Stimulated activated CD4-positive, alpha-beta T cell treated with anti-CD3 and anti-CD28 coated beads, Interleukin-4, amount 100 ng/mL, for 48 hours (primary cell): ENCODE results near the gene YPEL5.

Experiments used
- DNase-seq, 2 donors: peaks; one replicate each; pipeline ENCODE4 v3.0.0-alpha.2; 2020; ENCODE audit warnings: low read depth in 2 of 2

The YPEL5 gene

DNA sequence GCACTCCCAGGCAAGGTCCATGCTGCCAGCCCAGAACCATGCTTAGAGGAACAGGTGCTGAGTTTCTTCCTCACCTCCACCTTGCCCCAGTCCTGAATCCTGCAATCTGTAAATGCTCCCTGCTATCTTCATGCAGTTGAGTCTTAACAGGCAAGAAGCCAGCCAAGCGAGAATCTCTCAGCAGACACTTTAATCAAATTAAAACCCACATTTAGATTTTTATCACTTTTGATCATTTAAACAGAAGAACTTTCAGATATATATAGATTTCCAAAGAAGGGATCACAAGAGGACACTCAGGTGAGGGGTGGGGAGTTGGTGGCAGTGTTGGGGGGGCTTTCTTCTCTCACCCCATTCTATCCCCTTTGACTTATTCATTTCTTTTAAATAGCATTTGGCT is 58.6 kb downstream of the YPEL5 start:
- DNase-seq: no peak

- DNase-seq: no peak
Measured at GRCh38 chr2:30206461-30207430, 59.9 kb downstream of the YPEL5 start.

DNA sequence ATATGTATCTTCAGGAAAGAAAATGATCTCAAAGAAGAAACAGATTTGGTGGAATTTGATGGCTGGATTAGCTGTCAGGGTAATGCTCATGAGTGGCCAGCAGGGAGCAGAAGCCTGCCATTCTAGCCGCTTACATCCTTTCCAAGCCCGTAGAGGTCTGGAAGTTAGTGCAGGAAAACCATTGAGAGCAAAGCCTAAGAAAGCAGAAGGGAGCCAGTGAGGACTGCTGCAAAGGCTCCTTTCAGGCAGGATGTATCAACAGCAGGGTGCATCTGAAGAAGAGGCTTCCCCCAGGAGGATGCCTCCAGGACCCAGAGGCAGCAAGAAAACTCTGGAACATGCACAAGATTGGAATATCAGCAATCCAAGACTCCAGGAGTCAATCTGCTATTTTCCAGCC is 61.6 kb downstream of the YPEL5 start:
- no peak for DNase-seq

DNA sequence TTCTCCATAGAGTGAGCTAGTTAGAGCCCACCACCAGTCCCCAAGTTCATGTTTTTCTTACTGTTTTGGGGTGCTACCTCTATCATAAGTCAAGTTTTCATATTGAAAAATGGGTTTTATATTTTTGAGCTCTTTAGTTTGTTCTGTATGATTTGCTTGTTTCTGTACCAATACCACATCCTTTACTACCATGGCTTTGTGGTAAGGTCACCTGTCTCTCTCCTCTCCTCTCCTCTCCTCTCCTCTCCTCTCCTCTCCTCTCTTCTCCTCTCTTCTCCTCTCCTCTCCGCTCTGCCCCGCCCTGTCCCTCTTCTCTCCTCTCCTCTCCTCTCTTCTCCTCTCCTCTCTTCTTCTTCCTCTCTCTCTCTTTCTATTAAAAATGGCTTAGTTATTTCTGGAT is 62.4 kb downstream of the YPEL5 start:
- DNase-seq: no peak
